ENCODE data around the gene NKAIN2.
"Not testable (repeated sequence)": the region's sequence is repeated elsewhere in the genome, so short reads cannot be mapped to it uniquely, and the experiment has no call there.

Gene NKAIN2

GRCh38 chr6:124723671-124724070, 920.0 kb downstream of the NKAIN2 start:
- DNase-seq = no peak

- not testable (repeated sequence) for DNase-seq
Measured at GRCh38 chr6:124737804-124738203, 934.1 kb downstream of the NKAIN2 start.

- no peak for DNase-seq
Measured at GRCh38 chr6:124738482-124738881, 934.8 kb downstream of the NKAIN2 start.

GRCh38 chr6:124741341-124741740, 937.7 kb downstream of the NKAIN2 start:
- DNase-seq = no peak

- DNase-seq = no peak
Measured at GRCh38 chr6:124742971-124743370, 939.3 kb downstream of the NKAIN2 start.

GRCh38 chr6:124743420-124743819, 939.8 kb downstream of the NKAIN2 start:
- DNase-seq = no peak

GRCh38 chr6:124747349-124747748, 943.7 kb downstream of the NKAIN2 start:
- no peak for DNase-seq

GRCh38 chr6:124748778-124749177, 945.1 kb downstream of the NKAIN2 start:
- DNase-seq = no peak

GRCh38 chr6:124753001-124753400, 949.3 kb downstream of the NKAIN2 start:
- DNase-seq = no peak

GRCh38 chr6:124753562-124754105, 950.0 kb downstream of the NKAIN2 start:
- no peak for DNase-seq

- DNase-seq = no peak
Measured at GRCh38 chr6:124755321-124755720, 951.7 kb downstream of the NKAIN2 start.

- DNase-seq = no peak
Measured at GRCh38 chr6:124757560-124757959, 953.9 kb downstream of the NKAIN2 start.

- no peak for DNase-seq
Measured at GRCh38 chr6:124758663-124759062, 955.0 kb downstream of the NKAIN2 start.

GRCh38 chr6:124765280-124765679, 961.6 kb downstream of the NKAIN2 start:
- no peak for DNase-seq

GRCh38 chr6:124768224-124768623, 964.6 kb downstream of the NKAIN2 start:
- DNase-seq = no peak

- DNase-seq = no peak
Measured at GRCh38 chr6:124769811-124770544, 966.3 kb downstream of the NKAIN2 start.

GRCh38 chr6:124770784-124771183, 967.1 kb downstream of the NKAIN2 start:
- DNase-seq = no peak

- no peak for DNase-seq
Measured at GRCh38 chr6:124772733-124773319, 969.2 kb downstream of the NKAIN2 start.

- DNase-seq = no peak
Measured at GRCh38 chr6:124775121-124775520, 971.5 kb downstream of the NKAIN2 start.

GRCh38 chr6:124777863-124778262, 974.2 kb downstream of the NKAIN2 start:
- DNase-seq = no peak

GRCh38 chr6:124780623-124781022, 977.0 kb downstream of the NKAIN2 start:
- DNase-seq = no peak

- DNase-seq = no peak
Measured at GRCh38 chr6:124783344-124783743, 979.7 kb downstream of the NKAIN2 start.

GRCh38 chr6:124791156-124791555, 987.5 kb downstream of the NKAIN2 start:
- DNase-seq = no peak

- DNase-seq = no peak
Measured at GRCh38 chr6:124792386-124792785, 988.7 kb downstream of the NKAIN2 start.
